CD14-positive monocyte (primary cell): ENCODE results near the gene SLC17A5. TPM values are rescaled to one million over a fixed set of nuclear protein-coding genes. Genes with fewer than 3 reads are reported as not detected.
"Not testable (repeated sequence)": the region's sequence is repeated elsewhere in the genome, so short reads cannot be mapped to it uniquely, and the experiment has no call there.

ENCODE experiments used
- DNase-seq, 3 donors: peaks; one replicate each; pipeline ENCODE4 v3.0.0-alpha.2; 2011 to 2022
- H2AFZ ChIP-seq: 2 replicates; pipeline ENCODE4 v1.6.0; 2012; ENCODE audit warnings: mild to moderate bottlenecking, low read depth, low read length, inconsistent platforms; ENCODE audit not compliant: insufficient read depth, poor library complexity, severe bottlenecking
- H3K27ac ChIP-seq, 2 donors: 1 replicate in 1 of 2; 2 replicates in 1 of 2; pipeline ENCODE4 v1.5.1; 2012 to 2013; ENCODE audit warnings: low read length in 2 of 2, control low read depth in 1 of 2, inconsistent platforms in 1 of 2, low read depth in 1 of 2, mild to moderate bottlenecking in 1 of 2
- H3K27me3 ChIP-seq, 2 donors: one replicate each; pipeline versions ENCODE4 v1.6.0 to v1.6.1; 2011 to 2013; ENCODE audit warnings: low read length in 2 of 2; ENCODE audit not compliant: control insufficient read depth in 2 of 2, insufficient read depth in 2 of 2
- H3K36me3 ChIP-seq, 2 donors: replicated peaks in 1 of 2; 1 replicate in 1 of 2; 2 replicates in 1 of 2; pipeline versions ENCODE4 v1.5.1 to v1.6.1; 2012 to 2013; ENCODE audit warnings: low read length in 2 of 2, control low read depth in 1 of 2, inconsistent platforms in 1 of 2, mild to moderate bottlenecking in 1 of 2; ENCODE audit not compliant: insufficient read depth in 2 of 2, control insufficient read depth in 1 of 2
- H3K4me1 ChIP-seq, 2 donors: 1 replicate in 1 of 2; 2 replicates in 1 of 2; pipeline versions ENCODE4 v1.5.1 to v1.6.1; 2012 to 2013; ENCODE audit warnings: low read length in 2 of 2, control low read depth in 1 of 2, inconsistent platforms in 1 of 2, mild to moderate bottlenecking in 1 of 2, moderate library complexity in 1 of 2; ENCODE audit not compliant: insufficient read depth in 2 of 2, control insufficient read depth in 1 of 2
- H3K4me2 ChIP-seq: replicated peaks from 2 replicates; pipeline ENCODE3; 2012; ENCODE audit warnings: low read length, moderate library complexity, mild to moderate bottlenecking; ENCODE audit not compliant: poor library complexity, severe bottlenecking; ENCODE audit errors: extremely low read depth
- H3K4me3 ChIP-seq, 3 experiments: fragments of 200-600 bp in 1 of 3; sonication (generic) in 1 of 3; replicated peaks in 1 of 3; 1 replicate in 2 of 3; 2 replicates in 1 of 3; pipeline ENCODE4 v1.5.1; 2011 to 2013; ENCODE audit warnings: low read length in 3 of 3, mild to moderate bottlenecking in 3 of 3, control low read depth in 2 of 3, low read depth in 2 of 3, inconsistent platforms in 1 of 3, moderate library complexity in 1 of 3
- H3K79me2 ChIP-seq: 2 replicates; pipeline ENCODE4 v1.6.0; 2012; ENCODE audit warnings: mild to moderate bottlenecking, control low read depth, inconsistent platforms, low read length, moderate library complexity; ENCODE audit not compliant: insufficient read depth
- H3K9ac ChIP-seq: 2 replicates; pipeline ENCODE4 v1.6.0; 2017; ENCODE audit warnings: low read length, mild to moderate bottlenecking; ENCODE audit not compliant: insufficient read depth, poor library complexity, severe bottlenecking
- H3K9me3 ChIP-seq, 2 donors: replicated peaks in 1 of 2; 1 replicate in 1 of 2; 2 replicates in 1 of 2; pipeline versions ENCODE4 v1.5.1 to v1.6.1; 2012 to 2013; ENCODE audit warnings: low read length in 2 of 2, control low read depth in 1 of 2; ENCODE audit not compliant: control insufficient read depth in 1 of 2, insufficient read depth in 1 of 2
- H4K20me1 ChIP-seq: 2 replicates; pipeline ENCODE4 v1.6.0; 2012; ENCODE audit warnings: mild to moderate bottlenecking, low read length, control low read depth, moderate library complexity; ENCODE audit not compliant: insufficient read depth
- H3K27ac Mint-ChIP-seq, 7 donors: one replicate each; pipeline ENCODE4 v1.8.0; 2020; ENCODE audit warnings: mild to moderate bottlenecking in 7 of 7, mixed read lengths in 7 of 7, moderate library complexity in 6 of 7, inconsistent platforms in 2 of 7
- H3K27me3 Mint-ChIP-seq, 3 donors: one replicate each; pipeline ENCODE4 v1.8.0; 2021 to 2022; ENCODE audit warnings: low read depth in 3 of 3, mild to moderate bottlenecking in 3 of 3, mixed read lengths in 3 of 3, moderate library complexity in 3 of 3, inconsistent platforms in 1 of 3
- H3K36me3 Mint-ChIP-seq, 2 donors: one replicate each; pipeline ENCODE4 v1.8.0; 2020; ENCODE audit warnings: mixed read lengths in 2 of 2, inconsistent platforms in 1 of 2, mild to moderate bottlenecking in 1 of 2
- H3K4me1 Mint-ChIP-seq: one replicate; pipeline ENCODE4 v1.8.0; 2020; ENCODE audit warnings: mild to moderate bottlenecking, mixed read lengths
- H3K4me3 Mint-ChIP-seq, 2 donors: one replicate each; pipeline ENCODE4 v1.8.0; 2020; ENCODE audit warnings: mild to moderate bottlenecking in 2 of 2, mixed read lengths in 2 of 2, moderate library complexity in 1 of 2
- H3K9me3 Mint-ChIP-seq, 7 donors: one replicate each; pipeline ENCODE4 v1.8.0; 2020 to 2022; ENCODE audit warnings: mixed read lengths in 7 of 7, mild to moderate bottlenecking in 6 of 7, moderate library complexity in 6 of 7, inconsistent platforms in 2 of 7
- CTCF ChIP-seq: fragments of 200-600 bp; IDR thresholded peaks from one replicate; pipeline ENCODE4 v1.8.0; 2022; ENCODE audit warnings: antibody characterized with exemption, mild to moderate bottlenecking
- whole genome bisulfite sequencing: methylation state at CpG from one replicate; pipeline ENCODE4 v1.1.5; 2013; ENCODE audit warnings: missing lambda C conversion rate; ENCODE audit not compliant: insufficient coverage; 5-methylcytosine and 5-hydroxymethylcytosine counted together
- intact Hi-C, 2 donors: fragments of 100-400 bp; cut with micrococcal nuclease; formaldehyde crosslinking; loops; one replicate each; pipeline versions ENCODE4 v1.15.0 to v1.15.1; 2023
- polyA plus RNA-seq, 3 donors: library from polyadenylated mRNA; depleted of rRNA in 1 of 3; unstranded in 2 of 3; stranded (reverse) in 1 of 3; fragments of 300-500 nt in 2 of 3; fragments of >200 nt in 1 of 3; fragmentation: Illumina TruSeq in 2 of 3; gene quantifications; 1 replicate in 2 of 3; 2 replicates in 1 of 3; pipeline ENCODE4 v1.2.3, GENCODE V29; 2012 to 2021

The SLC17A5 gene
- polyA plus RNA-seq, 3 donors: 5.3 to 11.6 (median 9.4) TPM

- Histone ChIP-seq H3K27ac (no peak overlapping the region), H4K20me1 (no peaks in the 10 kb centered on the region), H3K79me2 (no peaks in the 10 kb centered on the region), H3K9me3 (no peaks in the 10 kb centered on the region), H3K27me3 (no peaks in the 10 kb centered on the region), H3K4me1 (peaks cover 8 to 13% of the 10 kb centered on the region in 2 donors), H3K4me3 (no peak overlapping the region), H2AFZ (no peak overlapping the region), H3K36me3 (no peaks in the 10 kb centered on the region), H3K9ac (no peak overlapping the region), H3K4me2 (no peak overlapping the region)
- 100% methylated on average over 1 of the region's 4 CpGs for WGBS
- no peaks in the 10 kb centered on the region for H3K9me3 Mint-ChIP-seq
- H3K36me3 Mint-ChIP-seq: no peaks in the 10 kb centered on the region
- intact Hi-C loops: no loop called here
- no peak for TF ChIP-seq CTCF
- peak overlapping the region in 1 of 7 donors; percentile 35 for H3K27ac Mint-ChIP-seq
- no peak overlapping the region for H3K4me3 Mint-ChIP-seq
- H3K27me3 Mint-ChIP-seq: peaks cover 0 to 3% (median 3%) of the 10 kb centered on the region in 3 donors
- peaks cover 9% of the 10 kb centered on the region for H3K4me1 Mint-ChIP-seq
- no peak for DNase-seq
These were observed 95.0 kb downstream of the SLC17A5 start for GRCh38 chr6:73558624-73559398.

- H3K36me3 ChIP-seq: no peaks in the 10 kb centered on the region
- Mint-ChIP-seq H3K27ac (no peak overlapping the region), H3K4me3 (no peak overlapping the region), H3K27me3 (peaks cover 0 to 3% (median 3%) of the 10 kb centered on the region in 3 donors), H3K9me3 (no peaks in the 10 kb centered on the region), H3K36me3 (no peaks in the 10 kb centered on the region), H3K4me1 (peaks cover 9% of the 10 kb centered on the region)
- no peaks in the 10 kb centered on the region for H3K9me3 ChIP-seq
- no peak overlapping the region for H3K4me3 ChIP-seq
- no peak for DNase-seq
- H3K4me2 ChIP-seq: no peak overlapping the region
- no peak overlapping the region for H3K9ac ChIP-seq
- H3K27ac ChIP-seq: no peak overlapping the region
- H3K27me3 ChIP-seq: no peaks in the 10 kb centered on the region
- intact Hi-C loops: no loop called here
- TF ChIP-seq CTCF: no peak
- H2AFZ ChIP-seq: no peak overlapping the region
- H3K4me1 ChIP-seq: peaks cover 8 to 13% of the 10 kb centered on the region in 2 donors
- H3K79me2 ChIP-seq: no peaks in the 10 kb centered on the region
- H4K20me1 ChIP-seq: no peaks in the 10 kb centered on the region
- 80% methylated on average over 1 of the region's 1 CpG for WGBS
These were observed 97.0 kb downstream of the SLC17A5 start for GRCh38 chr6:73556836-73557235.

- H4K20me1 ChIP-seq, H3K9ac ChIP-seq, H3K4me3 ChIP-seq, H3K27me3 Mint-ChIP-seq, H3K4me3 Mint-ChIP-seq, H3K27ac ChIP-seq, H3K79me2 ChIP-seq, H3K4me1 ChIP-seq, H3K36me3 Mint-ChIP-seq, H3K27ac Mint-ChIP-seq, H2AFZ ChIP-seq, H3K36me3 ChIP-seq, H3K4me1 Mint-ChIP-seq, DNase-seq, H3K4me2 ChIP-seq, intact Hi-C loops, H3K9me3 Mint-ChIP-seq, H3K27me3 ChIP-seq, H3K9me3 ChIP-seq: not testable (repeated sequence)
- WGBS: 92% methylated on average over 2 of the region's 11 CpGs
These were observed 98.3 kb downstream of the SLC17A5 start for GRCh38 chr6:73555380-73555949.
